Transverse colon (tissue), 4 donors: ENCODE measurements around the gene ELF3.

Experiments
- CTCF ChIP-seq, 5 experiments: fragments of 200-600 bp in 3 of 5; fragments of 450-650 bp in 2 of 5; sonication (generic) in 3 of 5; IDR thresholded peaks; 1 replicate in 2 of 5; 2 replicates in 3 of 5; pipeline ENCODE4 v1.5.1; 2016 to 2017; ENCODE audit warnings: antibody characterized with exemption in 5 of 5, inconsistent platforms in 3 of 5, mild to moderate bottlenecking in 2 of 5, moderate library complexity in 1 of 5
- EP300 ChIP-seq: sonication (generic); formaldehyde crosslinking; IDR thresholded peaks from one replicate; pipeline ENCODE4 v1.6.1; 2017; ENCODE audit warnings: antibody characterized with exemption, low read depth
- POLR2A ChIP-seq: fragments of 450-650 bp; IDR thresholded peaks from one replicate; pipeline ENCODE4 v1.6.1; 2016; ENCODE audit warnings: antibody characterized with exemption, mild to moderate bottlenecking, moderate library complexity
- POLR2AphosphoS5 ChIP-seq, 3 donors: sonication (generic); formaldehyde crosslinking; IDR thresholded peaks; one replicate each; pipeline ENCODE4 v1.6.1; 2016; ENCODE audit warnings: antibody characterized with exemption in 3 of 3

GRCh38 chr1:202034683-202035462 lies 24.5 kb downstream of the ELF3 start:
- TF ChIP-seq CTCF (IDR thresholded peaks at IDR 0.05) (no peak), POLR2A (peak; percentile 26), EP300 (no peak), POLR2AphosphoS5 (IDR thresholded peaks at IDR 0.05) (peak in 2 of 3 donors; percentile 42 to 78)
